ENCODE measurements around the gene PDLIM3.

- TF ChIP-seq CTCF (IDR thresholded peaks at IDR 0.05) (no peak), POLR2A (IDR thresholded peaks at IDR 0.05) (no peak)
Observed at GRCh38 chr4:185565696-185566095, 30.4 kb upstream of the PDLIM3 start.

Measured in testis (tissue), 2 donors.